Activated gamma-delta T cell (primary cell): ENCODE results near the gene PHF20.
"Not testable (repeated sequence)": the region's sequence is repeated elsewhere in the genome, so short reads cannot be mapped to it uniquely, and the experiment has no call there.

Source experiments
- DNase-seq: peaks from one replicate; lab custom pipeline; 2025; lab: John Stamatoyannopoulos, UW

The PHF20 gene

DNA sequence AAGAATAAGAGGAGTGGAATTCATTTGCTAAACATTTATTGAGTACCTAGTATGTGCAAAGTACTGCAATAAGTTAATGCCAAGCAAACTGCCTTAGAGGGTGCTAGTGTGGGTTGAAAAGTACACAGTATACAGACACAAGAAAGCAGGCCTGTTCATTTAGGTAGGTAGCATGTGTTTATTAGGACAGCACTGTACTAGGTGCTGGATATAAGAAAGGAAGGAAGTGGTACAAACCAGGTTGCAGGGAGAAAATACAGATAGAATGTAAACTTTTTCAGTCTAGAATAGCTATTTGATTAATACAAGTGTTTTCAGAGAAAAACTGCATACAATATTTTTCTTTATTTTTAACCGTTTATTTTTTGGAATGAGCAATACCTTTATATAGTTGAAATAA is 68.1 kb downstream of the PHF20 start:
- no peak for DNase-seq

GRCh38 chr20:35840421-35840820 is 68.6 kb downstream of the PHF20 start:
- no peak for DNase-seq

- no peak for DNase-seq
Measured at GRCh38 chr20:35842361-35842760, 70.5 kb downstream of the PHF20 start.

- DNase-seq, result not testable (repeated sequence)
Measured at GRCh38 chr20:35843894-35844293, 72.1 kb downstream of the PHF20 start.

GRCh38 chr20:35845561-35845960 is 73.7 kb downstream of the PHF20 start:
- no peak for DNase-seq

GRCh38 chr20:35849706-35850105 is 77.9 kb downstream of the PHF20 start:
- DNase-seq, result no peak

DNA sequence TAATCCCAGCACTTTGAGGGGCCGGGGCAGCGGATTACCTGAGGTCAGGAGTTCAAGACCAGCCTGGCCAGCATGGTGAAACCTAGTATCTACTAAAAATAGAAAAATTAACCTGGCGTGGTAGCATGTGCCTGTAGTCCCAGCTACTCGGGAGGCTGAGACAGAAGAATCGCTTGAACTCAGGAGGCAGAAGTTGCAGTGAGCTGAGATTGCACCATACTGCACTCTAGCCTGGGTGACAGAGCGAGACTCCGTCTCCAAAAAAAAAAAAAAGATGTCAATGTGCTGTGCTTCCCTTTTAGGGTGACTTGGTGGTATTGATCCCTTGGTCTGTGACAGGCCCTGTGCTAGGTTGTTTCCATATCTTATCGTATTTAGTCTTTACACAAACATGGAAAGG is 79.8 kb downstream of the PHF20 start:
- not testable (repeated sequence) for DNase-seq

DNA sequence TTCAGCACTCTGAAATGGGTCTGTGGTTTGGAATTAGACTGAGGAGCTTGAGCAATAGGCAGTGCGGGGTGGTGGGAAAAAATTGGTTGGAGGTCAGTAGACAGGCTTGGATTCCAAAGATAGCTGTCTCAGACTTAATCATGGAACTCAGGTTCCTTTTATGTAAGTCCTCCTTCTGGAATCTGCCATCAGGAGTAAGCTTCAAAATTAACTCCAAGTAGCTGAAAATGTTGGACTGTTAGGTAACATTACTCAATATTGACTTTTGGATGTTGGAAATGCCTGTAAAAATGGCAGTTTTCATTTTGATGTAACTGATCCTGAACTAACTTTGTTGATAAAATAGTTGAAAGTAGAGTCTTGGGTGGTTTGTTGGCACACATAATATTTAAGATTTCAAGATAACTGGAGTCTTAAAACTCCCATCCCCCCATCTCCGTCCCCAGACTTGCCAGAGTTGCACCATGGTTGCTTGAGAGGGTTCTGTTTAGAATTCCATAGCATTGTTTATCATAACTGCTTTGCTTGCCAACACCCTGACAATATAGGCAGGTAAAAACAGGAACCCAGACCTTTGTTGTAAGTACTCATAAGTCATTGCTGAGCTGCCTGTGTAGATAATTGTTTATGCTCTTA is 83.0 kb downstream of the PHF20 start:
- no peak for DNase-seq

DNA sequence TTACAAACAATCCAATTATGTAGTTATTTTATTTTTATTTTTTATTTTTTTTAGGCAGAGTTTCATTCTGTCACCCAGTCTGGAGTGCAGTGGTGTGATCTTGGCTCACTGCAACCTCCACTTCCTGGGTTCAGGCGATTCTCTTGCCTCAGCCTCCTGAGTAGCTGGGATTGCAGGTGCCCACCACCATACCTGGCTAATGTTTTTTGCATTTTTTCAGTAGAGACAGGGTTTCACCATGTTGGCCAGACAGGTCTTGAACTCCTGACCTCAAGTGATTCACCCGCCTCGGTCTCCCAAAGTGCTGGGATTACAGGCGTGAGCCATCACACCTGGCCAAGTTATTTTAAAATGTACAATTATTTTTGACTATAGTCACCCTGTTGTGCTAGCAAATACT is 83.8 kb downstream of the PHF20 start:
- DNase-seq, result not testable (repeated sequence)

DNA sequence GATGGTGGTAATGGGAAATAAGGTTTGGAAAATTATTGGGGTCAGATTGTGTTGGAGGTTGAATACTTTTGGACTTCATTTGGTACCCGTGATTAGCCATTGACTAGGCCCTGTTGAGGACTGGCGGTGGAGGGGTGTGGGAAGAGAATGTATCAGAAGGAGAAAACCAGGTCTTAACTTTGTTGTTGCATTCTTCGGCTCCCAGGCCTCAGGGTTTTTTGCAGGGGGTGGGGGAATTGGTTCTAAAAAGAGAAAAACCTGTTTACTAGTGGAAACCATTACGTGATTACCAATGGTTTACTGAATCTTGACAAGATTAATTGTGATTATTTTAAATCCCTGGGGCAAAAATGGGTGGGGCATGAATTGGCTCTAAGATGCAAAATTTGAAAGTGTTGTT is 85.1 kb downstream of the PHF20 start:
- no peak for DNase-seq

DNA sequence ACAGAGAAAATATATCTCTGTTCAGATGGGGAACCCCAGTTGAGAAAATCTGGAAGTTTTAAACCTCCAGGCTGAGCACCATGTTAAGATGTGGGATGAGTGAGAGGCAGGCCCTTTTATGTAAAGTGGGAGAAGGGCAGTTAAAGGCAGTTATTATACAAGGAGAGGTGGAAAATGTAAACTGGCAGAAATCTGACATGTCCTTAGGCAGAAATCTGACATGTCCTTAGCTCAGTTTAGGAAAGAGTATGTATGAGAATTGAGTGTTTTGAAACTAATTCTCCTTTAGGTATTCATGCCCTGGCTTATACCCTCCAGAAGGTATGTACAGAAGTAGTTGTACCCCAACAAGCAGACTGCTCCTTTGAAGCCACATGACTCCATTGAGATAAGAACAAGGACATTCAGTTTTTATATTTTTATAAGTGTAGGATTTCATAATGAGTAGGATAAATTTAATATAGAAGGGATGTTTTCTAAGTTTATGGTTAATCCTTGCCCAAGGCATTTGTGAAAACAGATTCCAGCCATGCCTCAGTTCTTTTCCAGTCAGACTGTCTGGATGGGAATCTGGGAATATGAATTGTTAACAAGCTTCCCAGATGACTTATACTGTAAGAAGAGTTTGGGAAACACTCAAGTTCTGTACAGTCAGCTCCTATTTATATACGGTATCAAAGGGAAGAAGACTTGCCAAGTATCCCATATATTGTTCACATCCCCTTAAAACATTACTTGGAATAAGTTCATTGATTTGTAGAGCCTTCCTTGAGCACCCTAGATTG is 94.8 kb downstream of the PHF20 start:
- no peak for DNase-seq

GRCh38 chr20:35870541-35871258 is 98.9 kb downstream of the PHF20 start:
- DNase-seq, result no peak

GRCh38 chr20:35871259-35871771 is 99.5 kb downstream of the PHF20 start:
- DNase-seq, result no peak

DNA sequence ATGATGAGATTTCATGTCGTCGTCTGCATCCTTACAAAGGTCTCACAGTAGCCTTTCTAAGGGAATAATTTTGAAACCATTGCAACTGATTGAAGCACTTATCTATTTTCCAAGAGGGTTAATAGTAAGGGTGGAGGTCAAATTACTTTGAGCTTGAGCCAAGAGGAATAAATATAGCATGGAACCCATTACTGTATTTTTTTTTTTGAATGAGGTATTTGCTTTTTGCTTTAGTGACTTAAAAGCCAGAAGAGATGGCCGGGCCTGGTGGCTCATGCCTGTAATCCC is 104.2 kb downstream of the PHF20 start:
- no peak for DNase-seq

DNA sequence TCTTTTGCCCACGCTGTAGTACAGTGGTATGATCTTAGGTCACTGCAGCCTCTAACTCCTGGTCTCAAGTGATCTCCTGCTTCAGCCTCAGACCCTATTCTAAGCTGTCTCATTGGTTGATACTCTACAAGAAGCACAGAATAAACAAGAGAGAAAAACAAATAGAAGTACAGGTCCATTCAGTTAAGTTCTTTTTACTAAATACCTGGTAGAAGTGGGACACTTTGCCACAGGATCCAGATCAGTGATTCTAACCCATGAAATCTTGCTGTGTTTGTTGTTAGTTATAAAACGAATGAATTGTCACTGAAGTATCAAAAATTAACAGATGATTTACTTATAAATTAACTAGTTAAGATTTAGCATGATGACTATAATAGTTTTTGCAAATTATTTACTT is 105.8 kb downstream of the PHF20 start:
- DNase-seq, result no peak

GRCh38 chr20:35878113-35878625 is 106.4 kb downstream of the PHF20 start:
- DNase-seq, result no peak

- DNase-seq, result no peak
Measured at GRCh38 chr20:35881676-35882075, 109.9 kb downstream of the PHF20 start.

- not testable (repeated sequence) for DNase-seq
Measured at GRCh38 chr20:35882427-35883161, 110.8 kb downstream of the PHF20 start.

- DNase-seq, result no peak
Measured at GRCh38 chr20:35883336-35883777, 111.5 kb downstream of the PHF20 start.

DNA sequence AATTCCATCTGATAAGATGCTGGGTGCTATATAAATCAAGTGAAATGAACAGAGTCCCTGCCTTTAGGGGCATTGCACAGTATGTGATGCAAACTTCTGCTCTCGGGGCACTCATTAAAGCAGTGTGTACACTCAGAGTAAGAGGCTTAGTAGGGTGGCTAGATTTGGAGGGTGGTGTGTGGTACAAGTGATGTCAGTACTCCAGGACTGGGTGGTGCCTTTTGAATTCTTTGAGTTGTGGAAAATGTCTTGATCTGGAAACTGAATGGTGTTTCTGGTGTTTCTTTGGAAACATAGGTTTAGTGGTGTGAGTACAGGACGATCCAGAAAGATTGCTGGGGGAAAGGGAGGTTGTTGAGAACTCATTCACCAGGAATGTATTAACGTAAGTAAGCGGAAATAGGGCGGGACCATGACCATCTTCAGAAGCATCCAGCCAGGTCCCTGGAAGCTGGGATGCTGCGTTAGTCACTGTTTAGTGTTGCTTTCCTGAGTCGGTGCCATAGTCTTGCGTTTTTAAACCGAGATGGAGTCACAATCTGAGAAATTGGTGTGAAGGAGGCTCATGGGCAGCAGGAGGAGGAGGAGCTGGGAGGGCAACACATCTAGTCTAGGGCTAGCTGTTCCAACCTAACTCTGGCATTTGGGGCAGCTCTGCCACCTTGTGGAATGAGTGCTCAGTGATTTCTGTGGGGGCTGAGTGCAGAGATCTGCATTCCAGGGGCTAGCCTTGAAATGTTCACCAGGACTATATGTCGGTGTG is 112.1 kb downstream of the PHF20 start:
- DNase-seq, result no peak

GRCh38 chr20:35884541-35884865 is 112.7 kb downstream of the PHF20 start:
- DNase-seq, result no peak
